Skeletal muscle cell (primary cell): ENCODE data around the gene CALM3.
"Not testable (repeated sequence)": the region's sequence is repeated elsewhere in the genome, so short reads cannot be mapped to it uniquely, and the experiment has no call there.

Experiments
- DNase-seq: peaks from one replicate; pipeline ENCODE4 v3.0.0-alpha.2; 2010; ENCODE audit warnings: low read depth
- H3K4me3 ChIP-seq: 2 replicates; pipeline ENCODE4 v1.5.1; 2011; ENCODE audit warnings: low read depth, mild to moderate bottlenecking, control low read depth, low read length, moderate library complexity

The CALM3 gene

GRCh38 chr19:46610851-46611770 lies 10.0 kb downstream of the CALM3 start:
- DNase-seq: no peak
- H3K4me3 ChIP-seq: no peak overlapping the region

- DNase-seq: no peak
- H3K4me3 ChIP-seq: no peak overlapping the region
Measured at GRCh38 chr19:46611776-46612175, 10.6 kb downstream of the CALM3 start.

GRCh38 chr19:46613525-46613924 lies 12.4 kb downstream of the CALM3 start:
- H3K4me3 ChIP-seq: no peak overlapping the region
- no peak for DNase-seq

- DNase-seq: no peak
- no peak overlapping the region for H3K4me3 ChIP-seq
Measured at GRCh38 chr19:46614114-46614722, 13.1 kb downstream of the CALM3 start.

- no peak overlapping the region for H3K4me3 ChIP-seq
- DNase-seq: no peak
Measured at GRCh38 chr19:46615966-46616365, 14.8 kb downstream of the CALM3 start.

- DNase-seq: peak; percentile 47
- no peak overlapping the region for H3K4me3 ChIP-seq
Measured at GRCh38 chr19:46616631-46617322, 15.6 kb downstream of the CALM3 start.

- DNase-seq: no peak
- no peak overlapping the region for H3K4me3 ChIP-seq
Measured at GRCh38 chr19:46617601-46618000, 16.5 kb downstream of the CALM3 start.

- no peak for DNase-seq
Measured at GRCh38 chr19:46618670-46619231, 17.6 kb downstream of the CALM3 start.

GRCh38 chr19:46620267-46620666 lies 19.1 kb downstream of the CALM3 start:
- H3K4me3 ChIP-seq: no peak overlapping the region
- DNase-seq: no peak

More at GRCh38 chr19:46618670-46619231, 17.6 kb downstream of the CALM3 start:
- no peak overlapping the region for H3K4me3 ChIP-seq

- DNase-seq: no peak
- H3K4me3 ChIP-seq: no peak overlapping the region
Measured at GRCh38 chr19:46620716-46621115, 19.6 kb downstream of the CALM3 start.

GRCh38 chr19:46621191-46622117 lies 20.3 kb downstream of the CALM3 start:
- no peak for DNase-seq
- no peak overlapping the region for H3K4me3 ChIP-seq

GRCh38 chr19:46622118-46622446 lies 21.0 kb downstream of the CALM3 start:
- DNase-seq: no peak
- H3K4me3 ChIP-seq: no peak overlapping the region

- DNase-seq: no peak
- peak overlapping the region; percentile 45 for H3K4me3 ChIP-seq
Measured at GRCh38 chr19:46623915-46624502, 22.9 kb downstream of the CALM3 start.

- H3K4me3 ChIP-seq: peak within 1 kb of the TSS; percentile 45
- peak; percentile 62 for DNase-seq
Measured at GRCh38 chr19:46624958-46625661, 24.0 kb downstream of the CALM3 start, which contains the start of gene PTGIR. Gene PTGIR (minus strand): TSS chr19:46625089. CDS start chr19:46624225, 864 bp downstream.

- no peak overlapping the region for H3K4me3 ChIP-seq
- no peak for DNase-seq
Measured at GRCh38 chr19:46625731-46626130, 24.6 kb downstream of the CALM3 start.

- no peak overlapping the region for H3K4me3 ChIP-seq
- DNase-seq: no peak
Measured at GRCh38 chr19:46626446-46626845, 25.3 kb downstream of the CALM3 start.

GRCh38 chr19:46628970-46629369 lies 27.8 kb downstream of the CALM3 start:
- not testable (repeated sequence) for DNase-seq, H3K4me3 ChIP-seq

- H3K4me3 ChIP-seq: no peak overlapping the region
- DNase-seq: no peak
Measured at GRCh38 chr19:46629546-46630025, 28.5 kb downstream of the CALM3 start.
